ENCODE data around the gene CLTRN.
A peak's percentile ranks its signal among the peaks of the same experiment; 100 is the strongest.

Gene CLTRN

GRCh38 chrX:15683193-15683592 is 18.6 kb upstream of the CLTRN start:
- Histone ChIP-seq H4K20me1 (ENCODE audit: insufficient read depth, low read length) (no peaks in the 10 kb centered on the region), H3K4me2 (ENCODE audit: low read depth, low read length) (no peak overlapping the region), H3K36me3 (replicated peaks; ENCODE audit: insufficient read depth, low read length) (no peaks in the 10 kb centered on the region), H3K4me3 (ENCODE audit: low read length) (no peak overlapping the region), H3F3A (ENCODE audit: insufficient read depth, low read length) (no peaks in the 10 kb centered on the region), H3K79me2 (ENCODE audit: low read length) (peaks cover 67% of the 10 kb centered on the region), H3K9me2 (replicated peaks; ENCODE audit: insufficient read depth, low read length) (no peaks in the 10 kb centered on the region), H2AFZ (ENCODE audit: low read length) (no peak overlapping the region), H3K27me3 (replicated peaks; ENCODE audit: insufficient read depth, low read length) (no peaks in the 10 kb centered on the region), H3K4me1 (ENCODE audit: low read length) (no peaks in the 10 kb centered on the region; the same call in 1 of the 2 replicates), H3K27ac (ENCODE audit: low read length) (no peak overlapping the region), H3K9me3 (replicated peaks; ENCODE audit: insufficient read depth, low read length) (no peaks in the 10 kb centered on the region), H3K9ac (ENCODE audit: low read length) (no peak overlapping the region)
- TF ChIP-seq EZH2phosphoT487 (IDR thresholded peaks at IDR 0.05; ENCODE audit: low read length) (no peak), EZH2 (optimal IDR thresholded peaks at IDR 0.05; ENCODE audit: low read depth, low read length) (no peak)
- TF ChIP-seq, protein P1, sequence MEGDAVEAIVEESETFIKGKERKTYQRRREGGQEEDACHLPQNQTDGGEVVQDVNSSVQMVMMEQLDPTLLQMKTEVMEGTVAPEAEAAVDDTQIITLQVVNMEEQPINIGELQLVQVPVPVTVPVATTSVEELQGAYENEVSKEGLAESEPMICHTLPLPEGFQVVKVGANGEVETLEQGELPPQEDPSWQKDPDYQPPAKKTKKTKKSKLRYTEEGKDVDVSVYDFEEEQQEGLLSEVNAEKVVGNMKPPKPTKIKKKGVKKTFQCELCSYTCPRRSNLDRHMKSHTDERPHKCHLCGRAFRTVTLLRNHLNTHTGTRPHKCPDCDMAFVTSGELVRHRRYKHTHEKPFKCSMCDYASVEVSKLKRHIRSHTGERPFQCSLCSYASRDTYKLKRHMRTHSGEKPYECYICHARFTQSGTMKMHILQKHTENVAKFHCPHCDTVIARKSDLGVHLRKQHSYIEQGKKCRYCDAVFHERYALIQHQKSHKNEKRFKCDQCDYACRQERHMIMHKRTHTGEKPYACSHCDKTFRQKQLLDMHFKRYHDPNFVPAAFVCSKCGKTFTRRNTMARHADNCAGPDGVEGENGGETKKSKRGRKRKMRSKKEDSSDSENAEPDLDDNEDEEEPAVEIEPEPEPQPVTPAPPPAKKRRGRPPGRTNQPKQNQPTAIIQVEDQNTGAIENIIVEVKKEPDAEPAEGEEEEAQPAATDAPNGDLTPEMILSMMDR (IDR thresholded peaks at IDR 0.05; ENCODE audit: low read length): no peak
- no peak for DNase-seq

DNA sequence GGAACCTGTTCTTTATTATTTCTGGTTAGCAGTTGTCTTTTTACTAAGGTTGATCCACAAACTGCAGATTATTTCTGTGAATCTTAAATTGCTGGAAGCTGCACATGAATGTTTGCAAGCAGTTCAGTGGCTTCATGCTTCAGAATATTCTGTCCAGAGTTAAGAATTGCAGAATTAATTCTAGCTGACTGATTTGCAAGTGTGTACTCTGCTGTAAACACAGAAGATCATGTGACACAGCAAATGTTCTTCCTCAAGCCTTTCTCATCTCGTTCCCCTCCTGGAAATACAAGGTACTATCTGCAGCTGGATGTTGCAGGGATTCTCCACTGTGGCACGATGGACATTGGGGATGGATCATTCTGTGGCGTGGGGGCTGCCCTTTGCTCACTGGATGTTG is 16.8 kb upstream of the CLTRN start:
- H3K4me2 ChIP-seq (ENCODE audit: low read depth, low read length): no peak overlapping the region
- H3K9me2 ChIP-seq (replicated peaks; ENCODE audit: insufficient read depth, low read length): no peaks in the 10 kb centered on the region
- H3K4me3 ChIP-seq (ENCODE audit: low read length): no peak overlapping the region
- H3K9me3 ChIP-seq (replicated peaks; ENCODE audit: insufficient read depth, low read length): no peaks in the 10 kb centered on the region
- no peaks in the 10 kb centered on the region for H3F3A ChIP-seq (ENCODE audit: insufficient read depth, low read length)
- no peaks in the 10 kb centered on the region for H3K27me3 ChIP-seq (replicated peaks; ENCODE audit: insufficient read depth, low read length)
- peaks cover 76% of the 10 kb centered on the region for H3K79me2 ChIP-seq (ENCODE audit: low read length)
- H3K27ac ChIP-seq (ENCODE audit: low read length): no peak overlapping the region
- DNase-seq: no peak
- no peaks in the 10 kb centered on the region for H4K20me1 ChIP-seq (ENCODE audit: insufficient read depth, low read length)
- TF ChIP-seq EZH2 (optimal IDR thresholded peaks at IDR 0.05; ENCODE audit: low read depth, low read length) (no peak), EZH2phosphoT487 (IDR thresholded peaks at IDR 0.05; ENCODE audit: low read length) (no peak)
- TF ChIP-seq, protein P1 (IDR thresholded peaks at IDR 0.05; ENCODE audit: low read length): no peak
- no peak overlapping the region for H3K9ac ChIP-seq (ENCODE audit: low read length)
- no peak overlapping the region for H2AFZ ChIP-seq (ENCODE audit: low read length)
- H3K36me3 ChIP-seq (replicated peaks; ENCODE audit: insufficient read depth, low read length): no peaks in the 10 kb centered on the region
- H3K4me1 ChIP-seq (ENCODE audit: low read length): no peaks in the 10 kb centered on the region; the same call in 1 of the 2 replicates

DNA sequence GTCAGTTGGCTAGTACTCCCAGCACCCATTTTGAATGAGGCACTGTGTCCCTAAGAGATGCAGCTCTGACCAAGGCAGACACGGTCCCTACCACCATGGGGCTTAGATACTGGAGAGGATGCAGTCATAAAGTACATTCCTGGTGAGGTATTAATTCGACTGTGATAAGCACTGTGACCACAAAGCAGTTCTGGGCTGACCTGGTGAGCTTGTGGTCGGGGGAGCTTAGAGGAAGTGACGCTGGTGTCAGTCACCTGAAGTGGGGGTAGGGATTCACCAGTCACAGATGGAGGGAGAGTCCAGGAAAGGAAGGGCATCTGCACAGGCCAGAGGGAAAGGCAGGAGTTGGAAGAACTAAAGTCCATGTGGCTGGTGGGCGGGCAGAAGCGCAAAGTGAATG is 15.8 kb upstream of the CLTRN start:
- Histone ChIP-seq H3K9me2 (replicated peaks; ENCODE audit: insufficient read depth, low read length) (no peaks in the 10 kb centered on the region), H4K20me1 (ENCODE audit: insufficient read depth, low read length) (no peaks in the 10 kb centered on the region), H3K9ac (ENCODE audit: low read length) (no peak overlapping the region), H3K27ac (ENCODE audit: low read length) (peak overlapping the region; percentile 16; the same call in 1 of the 2 replicates), H3K4me2 (ENCODE audit: low read depth, low read length) (no peak overlapping the region), H2AFZ (ENCODE audit: low read length) (no peak overlapping the region), H3K4me1 (ENCODE audit: low read length) (no peaks in the 10 kb centered on the region; the same call in 1 of the 2 replicates), H3K27me3 (replicated peaks; ENCODE audit: insufficient read depth, low read length) (no peaks in the 10 kb centered on the region), H3F3A (ENCODE audit: insufficient read depth, low read length) (no peaks in the 10 kb centered on the region), H3K4me3 (ENCODE audit: low read length) (no peak overlapping the region), H3K79me2 (ENCODE audit: low read length) (peaks cover 85% of the 10 kb centered on the region), H3K36me3 (replicated peaks; ENCODE audit: insufficient read depth, low read length) (no peaks in the 10 kb centered on the region), H3K9me3 (replicated peaks; ENCODE audit: insufficient read depth, low read length) (no peaks in the 10 kb centered on the region)
- TF ChIP-seq, protein P1 (IDR thresholded peaks at IDR 0.05; ENCODE audit: low read length): no peak
- TF ChIP-seq EZH2phosphoT487 (IDR thresholded peaks at IDR 0.05; ENCODE audit: low read length) (no peak), EZH2 (optimal IDR thresholded peaks at IDR 0.05; ENCODE audit: low read depth, low read length) (no peak)
- no peak for DNase-seq

All from MM.1S (cell line).